Panc1 (cell line): ENCODE results near the gene SLC38A10. TPM values are rescaled to one million over a fixed set of nuclear protein-coding genes. Genes with fewer than 3 reads are reported as not detected.
A peak's percentile ranks its signal among the peaks of the same experiment; 100 is the strongest.

ENCODE experiments used
- ATAC-seq: fragments of 200-7000 bp; cut with Tn5 transposase; 2 replicates; pipeline ENCODE4 v1.9.1; 2020; ENCODE audit warnings: mild to moderate bottlenecking, moderate library complexity
- BruUV-seq: library from RNA; stranded (reverse); fragments of 400-500 nt; replicated peaks from 2 replicates; lab custom pipeline; 2021; lab: Mats Ljungman, UMichigan
- CTCF ChIA-PET: fragments of 300-600 bp; sonication (Branson Sonifier 250); formaldehyde crosslinking; loops from one replicate; lab custom pipeline; 2022; ENCODE audit warnings: antibody characterized with exemption; lab: Charles Lee
- POLR2A ChIA-PET: fragments of 300-600 bp; sonication (Branson Sonifier 250); formaldehyde crosslinking; loops from one replicate; lab custom pipeline; 2022; ENCODE audit warnings: antibody characterized with exemption; lab: Charles Lee
- DNase-seq: peaks from one replicate; pipeline ENCODE4 v3.0.0-alpha.2; 2010; ENCODE audit warnings: low read depth, low spot score
- H3K27ac ChIP-seq: 2 replicates; pipeline ENCODE4 v1.5.1; 2011; ENCODE audit warnings: mild to moderate bottlenecking, low read length, inconsistent platforms
- H3K27me3 ChIP-seq: fragments of 200-500 bp; sonication (Bioruptor generic); 2 replicates; pipeline ENCODE4 v1.6.0; 2014; ENCODE audit warnings: low read length, inconsistent platforms; ENCODE audit not compliant: control insufficient read depth, insufficient read depth
- H3K36me3 ChIP-seq: fragments of 200-500 bp; sonication (Bioruptor generic); 2 replicates; pipeline ENCODE4 v1.5.1; 2014; ENCODE audit warnings: inconsistent platforms, mild to moderate bottlenecking, low read length, moderate library complexity; ENCODE audit not compliant: control insufficient read depth, insufficient read depth
- H3K4me1 ChIP-seq: 2 replicates; pipeline ENCODE4 v1.5.1; 2011; ENCODE audit warnings: inconsistent platforms, mild to moderate bottlenecking, low read length, moderate library complexity; ENCODE audit not compliant: control insufficient read depth, insufficient read depth
- H3K4me3 ChIP-seq, 2 experiments: 2 replicates each; pipeline ENCODE4 v1.5.1; 2011 to 2012; ENCODE audit warnings: low read depth in 2 of 2, low read length in 2 of 2, mild to moderate bottlenecking in 2 of 2, inconsistent platforms in 1 of 2, moderate library complexity in 1 of 2
- H3K9me3 ChIP-seq: fragments of 200-500 bp; sonication (Bioruptor generic); 2 replicates; pipeline ENCODE4 v1.5.1; 2014; ENCODE audit warnings: low read depth, mild to moderate bottlenecking, inconsistent platforms, low read length, moderate library complexity; ENCODE audit not compliant: control insufficient read depth, insufficient read depth
- CTCF ChIP-seq: fragments of 450-650 bp; IDR thresholded peaks from 2 replicates; pipeline ENCODE4 v1.5.1; 2017; ENCODE audit warnings: mild to moderate bottlenecking
- POLR2AphosphoS5 ChIP-seq: IDR thresholded peaks from 2 replicates; pipeline ENCODE4 v1.6.1; 2012; ENCODE audit warnings: mild to moderate bottlenecking, low read depth, low read length, moderate library complexity
- SIN3A ChIP-seq: IDR thresholded peaks from 2 replicates; pipeline ENCODE4 v1.6.1; 2012; ENCODE audit warnings: low read depth, mild to moderate bottlenecking, low read length, moderate library complexity, borderline replicate concordance; ENCODE audit not compliant: insufficient read depth
- TCF7L2 ChIP-seq: IDR thresholded peaks from 2 replicates; pipeline ENCODE4 v1.6.1; 2011; ENCODE audit warnings: mild to moderate bottlenecking, low read depth, low read length, inconsistent platforms
- in situ Hi-C: cut with HindIII; loops from 2 replicates; pipeline ENCODE4 v1.10.0; 2016; ENCODE audit warnings: low sequenced_read_pairs, low pct_unique_long_range_greater_than_20kb
- intact Hi-C: fragments of 100-400 bp; cut with micrococcal nuclease; formaldehyde crosslinking; loops from one replicate; pipeline ENCODE4 v1.10.0; 2022; ENCODE audit not compliant: unreplicated experiment
- total RNA-seq: library from RNA; stranded (reverse); gene quantifications from one replicate; pipeline ENCODE4 v1.2.1, GENCODE V29; 2021; ENCODE audit not compliant: unreplicated experiment
- TF ChIP-seq, protein P1 (sequence below), 2 experiments: IDR thresholded peaks; 2 replicates each; pipeline ENCODE4 v1.6.1; 2011 to 2012; ENCODE audit warnings: low read depth in 2 of 2, control low read depth in 1 of 2, low read length in 1 of 2, mild to moderate bottlenecking in 1 of 2, moderate library complexity in 1 of 2; ENCODE audit not compliant: insufficient read depth in 1 of 2

The SLC38A10 gene
- total RNA-seq, 1 experiment from 2014 or later = 188 TPM

- in situ Hi-C loops = no loop called here
- Histone ChIP-seq H3K36me3 (peaks cover 7% of the 10 kb centered on the region; the same call in 1 of the 2 replicates), H3K27ac (peak overlapping the region; percentile 100), H3K9me3 (no peaks in the 10 kb centered on the region), H3K4me3 (no peak overlapping the region), H3K27me3 (no peaks in the 10 kb centered on the region), H3K4me1 (peaks cover 64% of the 10 kb centered on the region)
- peak; percentile 3; the same call in 1 of the 2 replicates for ATAC-seq
- TF ChIP-seq TCF7L2 = no peak
- TF ChIP-seq, protein P1, sequence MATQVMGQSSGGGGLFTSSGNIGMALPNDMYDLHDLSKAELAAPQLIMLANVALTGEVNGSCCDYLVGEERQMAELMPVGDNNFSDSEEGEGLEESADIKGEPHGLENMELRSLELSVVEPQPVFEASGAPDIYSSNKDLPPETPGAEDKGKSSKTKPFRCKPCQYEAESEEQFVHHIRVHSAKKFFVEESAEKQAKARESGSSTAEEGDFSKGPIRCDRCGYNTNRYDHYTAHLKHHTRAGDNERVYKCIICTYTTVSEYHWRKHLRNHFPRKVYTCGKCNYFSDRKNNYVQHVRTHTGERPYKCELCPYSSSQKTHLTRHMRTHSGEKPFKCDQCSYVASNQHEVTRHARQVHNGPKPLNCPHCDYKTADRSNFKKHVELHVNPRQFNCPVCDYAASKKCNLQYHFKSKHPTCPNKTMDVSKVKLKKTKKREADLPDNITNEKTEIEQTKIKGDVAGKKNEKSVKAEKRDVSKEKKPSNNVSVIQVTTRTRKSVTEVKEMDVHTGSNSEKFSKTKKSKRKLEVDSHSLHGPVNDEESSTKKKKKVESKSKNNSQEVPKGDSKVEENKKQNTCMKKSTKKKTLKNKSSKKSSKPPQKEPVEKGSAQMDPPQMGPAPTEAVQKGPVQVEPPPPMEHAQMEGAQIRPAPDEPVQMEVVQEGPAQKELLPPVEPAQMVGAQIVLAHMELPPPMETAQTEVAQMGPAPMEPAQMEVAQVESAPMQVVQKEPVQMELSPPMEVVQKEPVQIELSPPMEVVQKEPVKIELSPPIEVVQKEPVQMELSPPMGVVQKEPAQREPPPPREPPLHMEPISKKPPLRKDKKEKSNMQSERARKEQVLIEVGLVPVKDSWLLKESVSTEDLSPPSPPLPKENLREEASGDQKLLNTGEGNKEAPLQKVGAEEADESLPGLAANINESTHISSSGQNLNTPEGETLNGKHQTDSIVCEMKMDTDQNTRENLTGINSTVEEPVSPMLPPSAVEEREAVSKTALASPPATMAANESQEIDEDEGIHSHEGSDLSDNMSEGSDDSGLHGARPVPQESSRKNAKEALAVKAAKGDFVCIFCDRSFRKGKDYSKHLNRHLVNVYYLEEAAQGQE (IDR thresholded peaks at IDR 0.05; ENCODE audit: insufficient read depth in 1 of 2, low read depth in 2 of 2, low read length in 1 of 2) = no peak
- TF ChIP-seq CTCF = no peak
- TF ChIP-seq POLR2AphosphoS5 = no peak; the same call in 1 of the 2 replicates
- TF ChIP-seq SIN3A = no peak
- no peak for DNase-seq
- no TSS peak for BruUV-seq
- CTCF ChIA-PET = interaction anchor here (0.7 to 1.2 kb wide), 2 partner anchors 15 to 145 kb away, joined by 3 to 4 read pairs; no protein-coding TSS in a partner anchor
- POLR2A ChIA-PET = interaction anchor here (0.5 kb wide), 2 partner anchors 43 to 1556 kb away, joined by 4 to 9 read pairs; no protein-coding TSS in a partner anchor
- intact Hi-C loops = loop anchor here (5.0 kb wide), 1 partner anchor 42 kb away; the partner anchor contains the start of gene SLC38A10
These were observed 44.6 kb upstream of the SLC38A10 start for GRCh38 chr17:81339534-81340296.

DNA sequence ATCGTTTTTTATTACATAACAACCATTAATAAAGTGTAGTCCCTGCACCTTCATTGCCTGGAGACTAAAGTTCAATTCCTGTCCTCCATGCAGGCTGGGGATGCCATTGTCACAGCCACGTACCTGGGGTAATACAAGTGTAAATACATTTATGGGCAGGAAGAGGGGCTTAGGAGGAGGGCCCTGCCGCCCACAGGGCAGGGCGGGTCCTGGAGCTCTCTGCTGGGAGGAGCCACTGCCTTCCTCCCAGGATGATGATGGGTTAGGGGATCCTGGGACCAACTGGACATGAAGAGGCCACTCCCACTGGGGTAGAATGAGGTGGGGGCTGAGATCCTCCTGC, 44.1 kb upstream of the SLC38A10 start:
- no peak for DNase-seq
- BruUV-seq = no TSS peak
- Histone ChIP-seq H3K27me3 (no peaks in the 10 kb centered on the region), H3K36me3 (peaks cover 2% of the 10 kb centered on the region; the same call in 1 of the 2 replicates), H3K4me1 (peaks cover 70% of the 10 kb centered on the region), H3K9me3 (no peaks in the 10 kb centered on the region), H3K4me3 (no peak overlapping the region), H3K27ac (peak overlapping the region; percentile 100)
- TF ChIP-seq, protein P1 (IDR thresholded peaks at IDR 0.05; ENCODE audit: insufficient read depth in 1 of 2, low read depth in 2 of 2, low read length in 1 of 2) = no peak
- TF ChIP-seq POLR2AphosphoS5 (no peak), CTCF (no peak), TCF7L2 (no peak), SIN3A (no peak)
- CTCF ChIA-PET = interaction anchor here (0.7 to 1.2 kb wide), 2 partner anchors 14 to 145 kb away, joined by 3 to 4 read pairs; no protein-coding TSS in a partner anchor
- POLR2A ChIA-PET = no interaction called here
- in situ Hi-C loops = no loop called here
- no peak for ATAC-seq
- intact Hi-C loops = loop anchor here (5.0 kb wide), 1 partner anchor 42 kb away; the partner anchor contains the start of gene SLC38A10
